HCT116 (cell line): ENCODE data around the gene NLRP6.

Experiments used
- EZH2 ChIP-seq: fragments of 200-600 bp; sonication (generic); IDR thresholded peaks from 2 replicates; pipeline ENCODE4 v1.6.1; 2017; ENCODE audit warnings: antibody characterized with exemption, mixed run types
- POLR2A ChIP-seq: IDR thresholded peaks from 2 replicates; pipeline ENCODE4 v1.7.0; 2011; ENCODE audit warnings: borderline replicate concordance; ENCODE audit not compliant: insufficient read depth, insufficient read length; ENCODE audit errors: extremely low read depth
- TF ChIP-seq, protein P1 (sequence below): IDR thresholded peaks from 2 replicates; pipeline ENCODE4 v1.6.1; 2012
- TF ChIP-seq, protein P2 (sequence below): IDR thresholded peaks from 2 replicates; pipeline ENCODE4 v1.6.1; 2012
- TF ChIP-seq, protein P3 (sequence below), 3 experiments: fragments of 200-600 bp in 1 of 3; sonication (generic) in 1 of 3; IDR thresholded peaks in 2 of 3; conservative IDR thresholded peaks in 1 of 3; 2 replicates each; pipeline ENCODE4 v1.5.1; 2012 to 2017; ENCODE audit warnings: low read depth in 2 of 3, low read length in 2 of 3, antibody characterized with exemption in 1 of 3, borderline replicate concordance in 1 of 3, control low read depth in 1 of 3, mild to moderate bottlenecking in 1 of 3, mixed read lengths in 1 of 3, mixed run types in 1 of 3, moderate library complexity in 1 of 3; ENCODE audit not compliant: insufficient read depth in 1 of 3

DNA sequence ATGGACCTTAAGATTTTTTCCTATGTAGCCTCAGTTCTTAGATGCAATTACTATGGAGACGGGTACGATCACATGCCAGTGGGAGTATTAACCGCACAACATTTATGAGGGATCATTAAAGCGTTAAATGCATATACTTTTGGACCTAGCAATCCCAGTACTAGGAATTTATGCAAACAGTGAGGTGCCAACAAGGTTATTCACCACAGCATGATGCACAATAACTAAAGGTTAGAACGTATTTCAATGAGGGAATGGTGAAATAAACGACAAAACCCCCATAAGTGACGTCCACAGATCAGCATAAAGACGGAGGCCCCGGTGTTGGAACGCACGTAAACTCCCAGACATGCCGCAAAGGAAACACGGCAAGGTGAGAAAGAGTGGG, 42.6 kb upstream of the NLRP6 start:
- TF ChIP-seq, protein P1, sequence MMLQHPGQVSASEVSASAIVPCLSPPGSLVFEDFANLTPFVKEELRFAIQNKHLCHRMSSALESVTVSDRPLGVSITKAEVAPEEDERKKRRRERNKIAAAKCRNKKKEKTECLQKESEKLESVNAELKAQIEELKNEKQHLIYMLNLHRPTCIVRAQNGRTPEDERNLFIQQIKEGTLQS = no peak
- TF ChIP-seq, protein P2, sequence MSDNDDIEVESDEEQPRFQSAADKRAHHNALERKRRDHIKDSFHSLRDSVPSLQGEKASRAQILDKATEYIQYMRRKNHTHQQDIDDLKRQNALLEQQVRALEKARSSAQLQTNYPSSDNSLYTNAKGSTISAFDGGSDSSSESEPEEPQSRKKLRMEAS = no peak
- TF ChIP-seq EZH2 (no peak), POLR2A (no peak)
- TF ChIP-seq, protein P3, sequence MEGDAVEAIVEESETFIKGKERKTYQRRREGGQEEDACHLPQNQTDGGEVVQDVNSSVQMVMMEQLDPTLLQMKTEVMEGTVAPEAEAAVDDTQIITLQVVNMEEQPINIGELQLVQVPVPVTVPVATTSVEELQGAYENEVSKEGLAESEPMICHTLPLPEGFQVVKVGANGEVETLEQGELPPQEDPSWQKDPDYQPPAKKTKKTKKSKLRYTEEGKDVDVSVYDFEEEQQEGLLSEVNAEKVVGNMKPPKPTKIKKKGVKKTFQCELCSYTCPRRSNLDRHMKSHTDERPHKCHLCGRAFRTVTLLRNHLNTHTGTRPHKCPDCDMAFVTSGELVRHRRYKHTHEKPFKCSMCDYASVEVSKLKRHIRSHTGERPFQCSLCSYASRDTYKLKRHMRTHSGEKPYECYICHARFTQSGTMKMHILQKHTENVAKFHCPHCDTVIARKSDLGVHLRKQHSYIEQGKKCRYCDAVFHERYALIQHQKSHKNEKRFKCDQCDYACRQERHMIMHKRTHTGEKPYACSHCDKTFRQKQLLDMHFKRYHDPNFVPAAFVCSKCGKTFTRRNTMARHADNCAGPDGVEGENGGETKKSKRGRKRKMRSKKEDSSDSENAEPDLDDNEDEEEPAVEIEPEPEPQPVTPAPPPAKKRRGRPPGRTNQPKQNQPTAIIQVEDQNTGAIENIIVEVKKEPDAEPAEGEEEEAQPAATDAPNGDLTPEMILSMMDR (IDR thresholded peaks at IDR 0.05 in 2 of 3, conservative IDR thresholded peaks at IDR 0.05 in 1 of 3; ENCODE audit: borderline replicate concordance in 1 of 3, insufficient read depth in 1 of 3, low read depth in 2 of 3, low read length in 2 of 3) = no peak
